Nephron (organoid): ENCODE measurements around the gene OMP.

Source experiments
- H3K27ac Mint-ChIP-seq, 3 experiments: 2 replicates each; pipeline ENCODE4 v1.8.0; 2020; ENCODE audit warnings: mixed read lengths in 3 of 3, mild to moderate bottlenecking in 2 of 3, moderate library complexity in 1 of 3
- H3K27me3 Mint-ChIP-seq: 2 replicates; pipeline ENCODE4 v1.8.0; 2021; ENCODE audit warnings: low read depth, mild to moderate bottlenecking, moderate library complexity, mixed read lengths
- H3K36me3 Mint-ChIP-seq: 2 replicates; pipeline ENCODE4 v1.8.0; 2020; ENCODE audit warnings: low read depth, mixed read lengths
- H3K4me1 Mint-ChIP-seq: 2 replicates; pipeline ENCODE4 v1.8.0; 2020; ENCODE audit warnings: mixed read lengths
- H3K4me3 Mint-ChIP-seq, 3 experiments: 2 replicates each; pipeline ENCODE4 v1.8.0; 2020; ENCODE audit warnings: mild to moderate bottlenecking in 3 of 3, mixed read lengths in 3 of 3, moderate library complexity in 2 of 3
- H3K9me3 Mint-ChIP-seq: 2 replicates; pipeline ENCODE4 v1.8.0; 2020; ENCODE audit warnings: mixed read lengths
- CTCF ChIP-seq, 3 experiments: fragments of 200-600 bp; sonication (generic); IDR thresholded peaks; one replicate each; pipeline ENCODE4 v1.5.0; 2021; ENCODE audit warnings: antibody characterized with exemption in 3 of 3; ENCODE audit not compliant: unreplicated experiment in 3 of 3

OMP gene

GRCh38 chr11:77141034-77141433, 38.4 kb downstream of the OMP start:
- Mint-ChIP-seq H3K9me3 (no peaks in the 10 kb centered on the region), H3K27ac (peak overlapping the region in 1 of 3 experiments; percentile 12), H3K4me3 (no peak overlapping the region), H3K27me3 (peaks cover 5% of the 10 kb centered on the region), H3K4me1 (peaks cover 18% of the 10 kb centered on the region), H3K36me3 (no peaks in the 10 kb centered on the region)
- no peak for TF ChIP-seq CTCF (IDR thresholded peaks at IDR 0.05; ENCODE audit: unreplicated experiment in 3 of 3)

GRCh38 chr11:77141475-77141874, 38.8 kb downstream of the OMP start:
- Mint-ChIP-seq H3K4me1 (peaks cover 18% of the 10 kb centered on the region), H3K9me3 (no peaks in the 10 kb centered on the region), H3K36me3 (no peaks in the 10 kb centered on the region), H3K27me3 (peaks cover 9% of the 10 kb centered on the region), H3K4me3 (no peak overlapping the region), H3K27ac (no peak overlapping the region)
- no peak for TF ChIP-seq CTCF (IDR thresholded peaks at IDR 0.05; ENCODE audit: unreplicated experiment in 3 of 3)

GRCh38 chr11:77142091-77142975, 39.7 kb downstream of the OMP start:
- H3K4me3 Mint-ChIP-seq = no peak overlapping the region
- no peaks in the 10 kb centered on the region for H3K36me3 Mint-ChIP-seq
- peaks cover 22% of the 10 kb centered on the region for H3K4me1 Mint-ChIP-seq
- TF ChIP-seq CTCF (IDR thresholded peaks at IDR 0.05; ENCODE audit: unreplicated experiment in 3 of 3) = no peak
- H3K9me3 Mint-ChIP-seq = no peaks in the 10 kb centered on the region
- peaks cover 13% of the 10 kb centered on the region for H3K27me3 Mint-ChIP-seq
- no peak overlapping the region for H3K27ac Mint-ChIP-seq

- H3K36me3 Mint-ChIP-seq = no peaks in the 10 kb centered on the region
- no peak overlapping the region for H3K4me3 Mint-ChIP-seq
- peak overlapping the region in 1 of 3 experiments; percentile 49 for H3K27ac Mint-ChIP-seq
- H3K4me1 Mint-ChIP-seq = peaks cover 31% of the 10 kb centered on the region
- TF ChIP-seq CTCF (IDR thresholded peaks at IDR 0.05; ENCODE audit: unreplicated experiment in 3 of 3) = no peak
- peaks cover 21% of the 10 kb centered on the region for H3K27me3 Mint-ChIP-seq
- no peaks in the 10 kb centered on the region for H3K9me3 Mint-ChIP-seq
Observed at GRCh38 chr11:77143405-77144020, 40.9 kb downstream of the OMP start.

DNA sequence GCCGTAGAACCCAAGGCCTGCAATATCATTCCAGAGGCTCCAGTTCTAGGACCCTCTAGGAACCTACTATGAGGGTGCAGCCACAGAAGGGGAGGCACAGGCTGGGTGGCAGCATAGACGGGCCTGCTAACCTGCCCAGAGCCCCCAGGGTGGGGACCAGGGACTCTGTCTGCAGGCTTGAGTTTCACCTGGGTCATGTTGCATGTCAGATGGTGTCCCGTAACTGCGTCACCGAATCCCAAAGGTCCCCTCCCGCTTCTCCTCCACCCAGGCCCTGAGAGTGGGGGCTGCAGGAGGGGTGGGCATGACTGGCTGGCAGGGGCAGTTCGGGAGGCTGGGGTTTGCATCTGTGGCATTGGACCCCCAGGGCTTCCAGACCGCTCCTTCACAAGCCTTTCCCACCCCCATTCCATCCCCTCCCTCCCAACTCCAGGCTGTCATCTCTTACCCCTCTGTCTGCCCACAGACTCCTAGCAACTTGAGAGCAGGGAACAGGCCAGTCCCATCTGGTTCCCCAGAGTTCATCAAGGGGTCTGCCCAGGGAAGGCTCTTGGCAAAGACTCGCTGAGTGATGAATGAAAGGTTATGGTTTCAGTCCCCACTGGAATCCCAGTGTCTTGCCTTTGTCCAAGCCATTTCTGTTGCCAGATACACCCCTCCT, 41.7 kb downstream of the OMP start:
- Mint-ChIP-seq H3K9me3 (no peaks in the 10 kb centered on the region), H3K4me1 (peaks cover 32% of the 10 kb centered on the region), H3K27ac (no peak overlapping the region), H3K4me3 (no peak overlapping the region), H3K36me3 (no peaks in the 10 kb centered on the region), H3K27me3 (peaks cover 21% of the 10 kb centered on the region)
- no peak for TF ChIP-seq CTCF (IDR thresholded peaks at IDR 0.05; ENCODE audit: unreplicated experiment in 3 of 3)
